GM19025 (cell line): ENCODE measurements around the gene ARFIP1.
"Not testable (repeated sequence)": the region's sequence is repeated elsewhere in the genome, so short reads cannot be mapped to it uniquely, and the experiment has no call there.

Source experiments
- ATAC-seq: cut with Tn5 transposase; IDR thresholded peaks from one replicate; pipeline ENCODE4 v1.9.1; 2021; ENCODE audit warnings: mild to moderate bottlenecking, low read depth, moderate library complexity; ENCODE audit not compliant: unreplicated experiment

Gene ARFIP1

DNA sequence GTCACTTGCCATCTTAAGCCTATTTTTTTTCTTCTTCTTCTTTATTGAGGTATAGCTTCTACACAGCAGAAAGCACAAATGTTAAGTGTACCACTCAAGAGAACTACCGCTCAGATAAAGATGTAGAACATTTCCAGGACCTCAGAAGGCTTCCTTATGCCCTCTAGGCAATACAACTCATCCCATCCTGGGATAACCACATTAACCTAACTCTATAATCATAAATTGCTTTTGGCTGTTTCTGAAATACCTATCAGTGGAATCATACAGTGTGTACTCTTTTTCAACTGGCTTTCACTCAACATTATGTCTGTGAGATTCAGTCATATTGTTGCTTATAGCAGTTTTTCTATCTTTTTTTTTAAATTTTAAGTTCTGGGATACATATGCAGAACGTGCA lies 51.7 kb downstream of the ARFIP1 start:
- ATAC-seq = no peak

DNA sequence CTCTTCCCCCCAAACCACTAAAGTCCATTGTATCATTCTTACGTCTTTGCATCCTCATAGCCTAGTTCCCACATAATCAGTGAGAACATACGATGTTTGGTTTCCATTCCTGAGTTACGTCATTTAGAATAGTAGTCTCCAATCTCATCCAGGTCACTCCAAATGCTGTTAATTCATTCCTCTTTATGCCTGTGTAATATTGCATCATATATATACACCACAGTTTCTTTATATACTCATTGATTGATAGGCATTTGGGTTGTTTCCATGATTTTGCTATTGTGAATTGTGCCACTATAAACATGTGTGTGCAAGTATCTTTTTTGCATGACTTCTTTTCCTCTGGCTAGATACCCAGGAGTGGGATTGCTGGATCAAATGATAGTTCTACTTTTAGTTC lies 57.2 kb downstream of the ARFIP1 start:
- no peak for ATAC-seq

DNA sequence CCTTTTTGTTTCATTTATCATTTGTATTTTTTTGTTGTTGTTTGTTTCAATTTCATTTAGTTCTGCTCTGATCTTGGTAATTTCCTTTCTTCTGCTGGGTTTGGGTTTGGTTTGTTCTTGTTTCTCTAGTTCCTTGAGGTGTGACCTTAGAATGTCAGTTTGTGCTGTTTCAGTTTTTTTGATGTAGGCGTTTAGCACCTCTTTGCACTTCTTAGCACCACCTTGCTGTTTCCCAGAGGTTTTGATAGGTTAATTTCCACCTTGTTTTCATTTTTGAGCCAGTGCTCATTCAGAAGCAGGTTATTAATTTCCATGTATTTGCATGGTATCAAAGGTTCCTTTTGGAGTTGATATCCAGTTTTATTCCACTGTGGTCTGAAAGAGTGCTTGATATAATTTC lies 60.0 kb downstream of the ARFIP1 start:
- not testable (repeated sequence) for ATAC-seq

DNA sequence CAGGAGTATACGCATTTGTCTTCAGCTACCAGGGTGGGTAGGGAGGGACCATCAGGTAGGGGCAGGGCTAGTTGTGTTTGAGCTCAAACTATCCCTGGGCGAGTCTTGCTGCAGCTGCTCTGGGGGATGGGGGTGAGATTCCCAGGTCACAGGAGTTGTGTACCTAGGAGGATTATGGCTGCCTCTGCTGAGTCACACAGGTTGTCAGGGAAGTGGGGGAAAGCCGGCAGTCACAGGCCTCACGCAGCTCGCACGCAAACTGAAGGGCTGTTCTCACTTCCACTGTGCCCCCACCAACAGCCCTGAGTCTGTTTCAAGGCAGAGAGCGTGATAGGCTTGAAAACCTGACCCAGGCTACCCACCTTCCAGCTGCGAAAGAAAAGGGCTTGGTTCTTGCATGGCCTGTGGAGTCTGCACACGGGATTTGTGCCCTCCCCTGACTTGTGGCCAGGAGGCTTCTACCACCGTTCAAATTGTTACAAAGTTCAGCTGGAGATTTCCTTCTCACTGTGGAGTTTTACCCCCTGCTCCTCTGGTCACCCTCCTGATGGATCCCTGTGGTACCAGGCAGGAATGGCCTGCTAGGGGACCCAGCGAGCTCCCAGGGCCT lies 63.8 kb downstream of the ARFIP1 start:
- no peak for ATAC-seq

DNA sequence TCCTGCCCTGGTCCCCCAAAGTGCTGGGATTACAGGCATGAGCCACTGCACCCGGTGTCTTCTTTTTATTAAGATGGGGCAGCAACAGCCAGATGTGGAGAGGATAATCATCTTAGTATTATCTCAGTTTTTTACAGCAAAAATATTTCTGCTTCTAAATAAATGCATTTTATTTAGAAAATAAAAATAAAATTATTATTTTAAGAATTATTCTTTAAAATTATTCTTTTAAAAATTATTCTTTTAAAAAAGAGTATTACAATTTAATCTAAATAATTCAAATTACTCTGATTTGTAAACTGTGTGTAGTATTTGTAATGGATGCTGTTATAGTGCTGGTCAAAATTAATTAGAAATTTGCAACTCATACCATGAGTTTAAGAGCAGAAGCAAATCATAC lies 67.6 kb downstream of the ARFIP1 start:
- ATAC-seq = no peak

DNA sequence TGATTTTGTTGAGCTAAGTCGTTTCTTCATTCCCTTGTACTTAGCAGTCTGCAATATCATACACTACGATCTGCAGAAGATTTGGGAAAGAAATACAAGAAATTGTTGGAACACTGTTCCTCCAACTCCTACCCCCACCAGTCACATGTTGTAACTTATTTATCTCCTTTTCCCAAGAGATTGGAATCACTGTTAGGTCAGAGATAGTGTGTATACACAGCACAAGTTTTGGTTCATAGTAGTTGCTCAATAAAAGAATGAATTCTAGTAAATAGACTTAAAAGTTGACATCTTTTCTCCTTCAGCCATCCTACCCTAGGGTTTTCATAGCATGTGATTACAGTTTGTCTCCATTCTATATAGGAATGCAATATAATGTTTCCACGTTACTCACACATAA lies 68.8 kb downstream of the ARFIP1 start:
- no peak for ATAC-seq

DNA sequence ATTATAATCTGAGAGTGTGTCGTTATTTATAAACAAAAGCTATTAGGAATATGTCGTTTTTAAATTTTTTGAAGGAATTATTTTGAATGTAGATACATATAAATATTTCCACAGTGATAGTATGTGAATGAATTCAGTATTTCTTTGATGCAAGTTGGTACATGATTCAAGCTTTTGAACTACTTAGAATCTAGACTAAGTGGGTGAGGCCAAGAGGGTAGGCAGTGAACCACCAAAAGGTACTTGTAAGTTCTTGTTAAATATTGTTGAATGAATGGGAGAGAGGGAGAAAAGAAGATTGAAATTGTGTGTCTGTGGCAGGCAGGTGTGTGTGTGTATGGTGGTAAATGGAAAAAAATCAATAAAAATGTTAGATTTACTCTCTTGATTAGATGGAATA lies 69.6 kb downstream of the ARFIP1 start:
- ATAC-seq = no peak

DNA sequence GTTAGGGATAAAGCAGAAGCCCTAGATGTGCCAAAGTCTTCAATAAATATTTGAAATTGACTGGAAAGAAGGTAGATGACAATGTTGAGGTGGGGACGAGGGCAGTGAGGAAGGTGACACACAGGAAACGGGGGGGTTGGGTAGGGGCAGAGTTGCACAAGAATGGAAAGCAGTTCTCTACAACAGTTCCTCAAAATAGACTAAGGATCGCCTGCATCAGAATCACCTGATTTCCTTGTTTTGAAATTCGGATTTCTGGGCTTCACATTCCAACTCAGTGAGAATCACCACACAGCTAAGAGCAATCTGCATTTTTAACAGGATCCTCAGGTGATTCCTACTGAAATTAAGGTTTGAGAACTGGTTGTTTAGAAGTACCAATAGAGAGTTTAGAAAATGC lies 70.6 kb downstream of the ARFIP1 start:
- ATAC-seq = no peak

DNA sequence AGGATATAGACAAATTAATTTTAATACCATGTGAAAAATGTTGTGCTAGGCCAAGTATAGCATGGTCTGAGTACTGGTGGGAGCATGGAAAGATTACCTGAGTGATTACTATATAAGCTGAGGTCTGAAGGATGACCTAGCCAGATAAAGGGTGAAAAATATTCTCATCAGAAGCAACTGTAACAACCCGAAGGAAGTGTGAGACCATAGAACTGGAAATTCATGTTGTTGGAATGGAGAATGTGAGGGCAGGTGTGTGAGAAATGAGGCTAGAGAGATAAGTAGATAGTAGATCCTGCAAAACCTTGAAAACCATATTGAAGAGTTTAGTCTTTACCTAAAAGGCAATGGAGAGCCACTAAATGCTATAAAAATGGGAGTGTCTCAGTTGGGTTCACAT lies 71.5 kb downstream of the ARFIP1 start:
- ATAC-seq = no peak

DNA sequence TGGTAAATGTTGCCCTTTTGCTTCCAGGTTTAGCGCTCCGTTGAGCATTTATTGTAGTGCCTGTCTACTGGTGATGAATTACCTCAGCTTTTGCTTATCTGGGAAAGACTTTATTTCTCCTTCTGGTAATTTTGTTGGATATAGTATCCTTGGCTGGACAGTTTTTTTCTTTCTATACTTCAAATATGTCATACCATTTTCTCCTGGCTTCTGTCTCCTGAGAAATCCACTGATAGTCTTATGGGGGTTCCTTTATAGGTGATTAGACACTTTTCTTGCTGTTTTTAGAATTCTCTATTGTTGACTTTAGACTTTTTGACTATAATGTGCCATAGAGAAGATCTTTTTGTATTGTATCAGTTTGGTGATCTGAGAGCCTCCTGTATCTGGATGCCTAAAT lies 73.5 kb downstream of the ARFIP1 start:
- ATAC-seq = no peak

DNA sequence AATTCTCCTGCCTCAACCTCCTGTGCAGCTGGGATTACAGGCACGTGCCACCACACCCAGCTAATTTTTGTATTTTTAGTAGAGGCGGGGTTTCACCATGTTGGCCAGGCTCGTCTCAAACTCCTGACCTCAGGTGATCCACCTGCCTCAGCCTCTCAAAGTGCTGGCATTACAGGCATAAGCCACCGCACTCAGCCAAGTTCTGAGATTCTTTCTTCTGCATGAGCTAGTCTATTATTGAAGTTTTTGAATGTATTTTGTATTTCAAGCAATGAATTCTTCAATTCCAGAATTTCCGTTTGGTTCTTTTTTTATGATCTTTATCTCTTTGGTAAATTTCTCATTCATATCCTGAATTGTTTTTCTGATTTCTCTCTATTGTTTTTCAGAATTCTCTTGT lies 74.3 kb downstream of the ARFIP1 start:
- ATAC-seq = not testable (repeated sequence)

DNA sequence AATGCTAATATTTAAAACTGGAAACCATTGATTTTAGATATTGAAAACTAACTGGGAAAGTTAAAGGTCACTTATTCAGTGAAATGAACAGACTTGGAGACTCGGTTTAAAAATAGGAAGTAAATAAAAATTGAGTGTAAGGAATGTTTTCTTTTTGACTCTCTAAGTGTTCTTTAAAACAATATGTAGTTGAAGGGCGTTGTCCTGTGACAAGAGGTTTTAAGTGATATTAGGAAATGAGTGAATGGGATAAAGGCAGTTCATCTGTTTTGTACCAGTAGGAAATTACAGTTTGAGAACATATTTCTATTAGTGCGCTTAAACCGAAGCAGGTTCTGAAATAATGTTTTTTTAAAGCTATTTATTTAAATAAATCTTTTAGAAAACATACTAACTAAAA lies 77.2 kb downstream of the ARFIP1 start:
- no peak for ATAC-seq

DNA sequence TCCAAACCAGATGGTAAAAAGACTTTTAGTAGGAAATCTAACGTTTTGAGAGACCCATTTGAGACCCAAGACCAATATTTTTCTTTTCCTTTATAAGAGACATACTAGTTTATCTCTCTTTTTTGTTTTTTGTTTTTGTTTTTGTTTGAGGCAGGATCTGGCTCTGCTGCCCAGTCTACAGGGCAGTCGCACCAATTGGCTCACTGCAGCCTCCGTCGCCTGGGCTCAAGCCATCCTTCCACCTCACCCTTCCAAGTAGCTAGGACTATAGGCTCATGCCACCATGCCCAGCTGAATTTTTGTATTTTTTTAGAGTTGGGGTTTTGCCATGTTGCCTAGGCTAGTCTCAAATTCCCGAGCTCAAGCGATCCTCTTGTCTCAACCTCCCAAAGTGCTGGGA lies 79.2 kb downstream of the ARFIP1 start:
- no peak for ATAC-seq

DNA sequence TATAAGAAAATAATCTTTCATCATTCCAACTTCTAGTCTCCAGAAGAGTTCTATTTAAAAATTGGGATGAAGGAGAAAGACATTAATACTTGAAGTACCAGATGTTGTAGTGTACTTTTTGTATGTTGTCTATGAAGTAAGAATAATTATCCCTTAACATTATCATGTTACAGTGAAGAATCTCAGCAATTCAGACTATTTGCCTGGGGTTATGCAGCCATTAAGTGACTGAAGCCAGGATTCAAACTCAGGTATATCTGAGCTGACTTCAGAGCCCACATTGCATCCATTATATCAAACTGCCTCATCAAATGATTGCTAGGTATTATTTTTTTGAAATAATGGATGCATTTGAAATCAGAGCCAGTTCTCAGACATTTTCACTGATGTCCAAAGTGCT lies 80.3 kb downstream of the ARFIP1 start:
- ATAC-seq = no peak

DNA sequence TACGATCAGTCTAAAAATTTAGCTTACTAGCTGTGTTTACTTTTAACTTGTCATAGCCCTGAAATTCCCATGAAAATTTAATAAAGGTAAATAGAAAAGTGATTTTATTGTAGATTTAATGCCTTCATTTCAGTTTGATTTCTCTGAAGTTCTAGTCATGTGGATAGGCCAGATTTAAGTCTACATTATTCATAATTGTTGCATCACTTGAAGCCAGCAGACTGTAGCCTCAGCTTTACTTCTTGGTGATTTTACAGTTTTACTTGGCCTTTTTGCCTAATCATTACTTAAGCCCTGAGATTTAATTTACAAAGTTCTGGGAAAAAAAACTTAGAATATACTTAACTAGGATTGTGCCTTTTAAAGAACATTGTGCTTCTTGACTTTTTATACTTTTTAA lies 82.9 kb downstream of the ARFIP1 start:
- no peak for ATAC-seq

DNA sequence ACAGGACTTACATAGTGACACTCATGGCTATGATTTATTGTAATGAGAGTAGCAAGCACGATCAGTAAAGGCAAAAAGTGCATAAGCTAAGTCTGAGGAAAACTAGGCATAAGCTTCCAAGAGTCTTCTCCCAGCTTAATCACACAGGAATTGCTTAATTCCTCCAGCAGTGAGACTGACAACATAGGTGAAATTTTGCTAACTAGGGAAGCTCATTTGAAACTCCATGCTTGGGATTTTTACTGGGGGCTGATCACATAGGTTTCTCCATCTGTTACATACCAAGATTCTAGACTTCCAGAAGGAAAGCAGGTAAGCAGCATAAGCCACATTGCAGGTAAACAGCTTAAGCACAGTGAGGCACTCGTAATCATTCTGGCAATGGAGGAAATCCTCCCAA lies 84.6 kb downstream of the ARFIP1 start:
- no peak for ATAC-seq

DNA sequence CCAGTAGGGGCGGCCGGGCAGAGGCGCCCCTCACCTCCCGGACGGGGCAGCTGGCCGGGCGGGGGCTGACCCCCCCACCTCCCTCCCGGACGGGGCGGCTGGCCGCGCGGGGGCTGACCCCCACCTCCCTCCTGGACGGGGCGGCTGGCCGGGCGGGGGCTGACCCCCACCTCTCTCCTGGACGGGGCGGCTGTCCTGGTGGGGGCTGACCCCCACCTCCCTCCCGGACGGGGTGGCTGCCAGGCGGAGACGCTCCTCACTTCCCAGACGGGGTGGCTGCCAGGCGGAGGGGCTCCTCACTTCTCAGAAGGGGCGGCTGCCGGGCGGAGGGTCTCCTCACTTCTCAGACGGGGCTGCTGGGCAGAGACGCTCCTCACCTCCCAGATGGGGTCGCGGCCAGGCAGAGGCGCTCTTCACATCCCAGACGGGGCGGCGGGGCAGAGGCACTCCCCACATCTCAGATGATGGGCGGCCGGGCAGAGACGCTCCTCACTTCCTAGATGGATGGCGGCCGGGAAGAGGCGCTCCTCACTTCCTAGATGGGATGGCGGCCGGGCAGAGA lies 86.8 kb downstream of the ARFIP1 start:
- ATAC-seq = not testable (repeated sequence)

DNA sequence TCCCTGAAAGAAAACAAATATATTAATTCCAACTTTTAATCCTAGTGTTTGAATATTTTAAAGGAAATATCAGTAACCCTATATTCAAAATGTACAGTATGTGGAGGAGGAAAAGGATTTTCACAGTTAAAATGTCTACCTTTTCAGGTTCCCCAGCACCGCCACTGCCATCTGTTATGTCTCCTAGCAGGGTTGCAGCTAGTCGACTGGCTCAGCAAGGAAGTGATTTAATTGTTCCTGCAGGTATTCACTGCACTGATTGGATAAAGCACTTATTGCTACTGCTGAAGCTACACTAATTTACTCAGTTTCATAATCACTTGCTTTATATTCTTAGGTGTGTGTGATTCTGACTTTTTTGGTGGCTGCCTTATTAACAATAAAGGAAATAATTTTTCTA lies 90.9 kb downstream of the ARFIP1 start:
- no peak for ATAC-seq

DNA sequence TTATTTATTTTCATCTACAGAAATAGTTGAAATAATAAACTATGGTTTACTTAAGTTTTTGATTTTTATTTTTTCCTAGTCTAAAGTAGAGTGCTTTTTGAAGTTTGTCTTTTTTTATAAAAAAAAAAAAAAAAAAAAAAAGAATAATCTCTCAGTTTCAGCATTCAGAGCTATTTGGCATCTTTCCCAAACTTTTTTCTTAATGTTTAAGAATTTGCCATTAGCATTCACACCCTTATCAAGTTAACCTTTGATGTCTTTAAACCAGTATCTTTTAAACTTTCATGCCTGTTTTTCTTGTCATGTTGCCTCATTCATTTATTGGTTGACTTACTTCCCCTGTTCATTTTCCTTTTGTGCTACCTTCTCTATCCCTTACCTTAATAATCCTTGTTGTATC lies 95.5 kb downstream of the ARFIP1 start:
- no peak for ATAC-seq

DNA sequence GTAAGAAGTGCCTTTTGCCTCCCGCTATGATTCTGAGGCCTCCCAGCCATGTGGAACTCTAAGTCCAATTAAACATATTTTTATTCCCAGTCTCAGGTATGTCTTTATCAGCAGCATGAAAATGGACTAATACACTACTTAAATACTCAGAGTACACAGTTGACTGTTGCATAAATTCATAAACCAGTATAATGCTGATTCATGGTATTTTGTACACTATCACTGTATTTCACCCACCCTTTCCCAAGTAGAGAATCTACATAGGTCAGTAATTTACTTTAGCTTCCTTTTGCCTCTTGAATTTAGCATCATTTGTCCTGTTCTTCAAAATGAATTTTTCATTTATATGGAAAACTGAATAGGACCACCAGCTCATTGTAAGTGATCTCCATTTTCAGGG lies 98.1 kb downstream of the ARFIP1 start:
- ATAC-seq = no peak

DNA sequence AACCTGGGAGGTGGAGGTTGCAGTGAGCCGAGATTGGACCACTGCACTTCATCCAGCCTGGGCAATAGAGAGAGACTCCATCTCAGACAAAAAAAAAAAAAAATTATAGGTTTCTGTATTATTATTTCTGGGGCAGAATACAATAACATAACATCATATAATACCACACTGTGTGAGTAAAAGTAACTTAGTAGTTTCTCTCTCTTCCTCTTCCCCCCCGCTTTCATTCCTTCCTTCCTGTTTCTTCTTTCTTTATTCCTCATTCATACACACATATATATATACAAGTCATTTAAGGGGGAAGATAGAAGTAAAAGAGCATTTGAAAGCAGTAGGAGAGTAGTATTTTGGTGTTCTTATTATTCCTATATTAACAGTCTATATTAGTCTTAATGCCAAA lies 100.5 kb downstream of the ARFIP1 start:
- no peak for ATAC-seq

DNA sequence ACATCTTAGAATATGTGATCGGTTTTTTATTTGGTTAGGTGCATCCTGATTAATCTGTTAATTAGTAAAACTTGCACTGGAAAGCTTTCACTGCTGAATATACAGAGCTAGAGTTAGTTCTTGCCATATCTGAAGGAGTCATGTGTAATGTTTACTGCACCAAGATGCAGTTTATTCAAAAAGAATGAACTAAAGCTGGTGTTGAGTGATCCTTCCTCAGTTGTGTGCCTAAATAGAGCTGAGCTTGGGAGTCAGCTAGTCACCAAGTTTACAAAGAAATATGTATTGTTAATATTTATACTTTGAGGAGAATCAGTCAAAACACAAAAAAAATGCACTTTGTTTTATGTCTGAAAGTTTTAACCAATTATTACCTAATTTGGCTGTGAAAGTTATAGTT lies 102.2 kb downstream of the ARFIP1 start:
- no peak for ATAC-seq

DNA sequence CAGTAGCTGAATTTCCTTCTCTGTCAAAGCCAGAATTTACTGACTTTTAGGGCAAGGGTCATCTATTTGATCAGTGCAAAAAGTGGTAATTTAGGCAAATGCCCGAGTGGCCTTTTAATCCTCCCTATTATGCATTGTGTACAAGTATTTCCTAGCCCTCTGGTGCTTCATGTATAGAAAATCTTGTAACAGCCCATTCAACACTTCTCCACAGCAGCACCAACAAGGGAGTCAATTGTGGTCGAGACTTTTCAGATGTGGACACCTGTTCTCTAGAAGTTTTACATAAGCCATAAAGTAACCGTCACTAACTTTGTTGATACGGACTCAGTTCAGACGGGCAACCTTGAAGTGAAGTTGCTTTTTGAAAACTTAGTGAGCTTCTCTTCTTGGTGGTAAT lies 105.4 kb downstream of the ARFIP1 start:
- no peak for ATAC-seq
